Hepatocyte (in vitro differentiated cells): Measurements from ENCODE around the gene CNOT11. TPM values are rescaled to one million over a fixed set of nuclear protein-coding genes. Genes with fewer than 3 reads are reported as not detected.
"Not testable (repeated sequence)": the region's sequence is repeated elsewhere in the genome, so short reads cannot be mapped to it uniquely, and the experiment has no call there.

Experiments
- DNase-seq: peaks from one replicate; pipeline ENCODE4 v3.0.0-alpha.2; 2016; ENCODE audit warnings: low spot score
- H2AFZ ChIP-seq: fragments of 200-600 bp; sonication (generic); 2 replicates; pipeline ENCODE4 v1.6.0; 2016; ENCODE audit warnings: antibody characterized with exemption, mild to moderate bottlenecking
- H3K27ac ChIP-seq: fragments of 200-600 bp; sonication (generic); 2 replicates; pipeline ENCODE4 v1.5.1; 2016; ENCODE audit warnings: mild to moderate bottlenecking
- H3K27me3 ChIP-seq: fragments of 200-600 bp; sonication (generic); 2 replicates; pipeline ENCODE4 v1.6.1; 2016
- H3K36me3 ChIP-seq: fragments of 200-600 bp; sonication (generic); replicated peaks from 2 replicates; pipeline ENCODE4 v1.5.1; 2016; ENCODE audit warnings: low read depth; ENCODE audit not compliant: insufficient read depth
- H3K4me1 ChIP-seq: fragments of 200-600 bp; sonication (generic); 2 replicates; pipeline ENCODE4 v1.5.1; 2016; ENCODE audit warnings: mild to moderate bottlenecking, moderate library complexity; ENCODE audit not compliant: insufficient read depth
- H3K4me2 ChIP-seq: fragments of 200-600 bp; sonication (generic); 2 replicates; pipeline ENCODE4 v1.6.0; 2016
- H3K4me3 ChIP-seq: fragments of 200-600 bp; sonication (generic); 2 replicates; pipeline ENCODE4 v1.5.1; 2016; ENCODE audit warnings: mild to moderate bottlenecking
- H3K79me2 ChIP-seq: fragments of 200-600 bp; sonication (generic); 2 replicates; pipeline ENCODE4 v1.6.0; 2017; ENCODE audit warnings: mild to moderate bottlenecking
- H3K9me2 ChIP-seq: fragments of 200-600 bp; sonication (generic); replicated peaks from 2 replicates; pipeline ENCODE4 v1.6.0; 2017; ENCODE audit warnings: mild to moderate bottlenecking; ENCODE audit not compliant: insufficient read depth
- H3K9me3 ChIP-seq: fragments of 200-600 bp; sonication (generic); 2 replicates; pipeline ENCODE4 v1.5.1; 2016; ENCODE audit warnings: low read depth, mild to moderate bottlenecking
- H4K20me1 ChIP-seq: fragments of 200-600 bp; sonication (generic); 2 replicates; pipeline ENCODE4 v1.6.0; 2016; ENCODE audit warnings: mild to moderate bottlenecking; ENCODE audit not compliant: insufficient read depth, poor library complexity, severe bottlenecking
- EZH2 ChIP-seq: fragments of 200-600 bp; sonication (generic); IDR thresholded peaks from 2 replicates; pipeline ENCODE4 v1.6.1; 2016; ENCODE audit warnings: antibody characterized with exemption, mild to moderate bottlenecking, borderline replicate concordance
- EZH2phosphoT487 ChIP-seq: fragments of 200-600 bp; sonication (generic); IDR thresholded peaks from one replicate; pipeline ENCODE4 v1.6.1; 2018; ENCODE audit warnings: antibody characterized with exemption, mild to moderate bottlenecking, low read depth, moderate library complexity; ENCODE audit not compliant: unreplicated experiment, severe bottlenecking
- WGBS: methylation state at CpG from one replicate; pipeline ENCODE4 v1.1.6; 2016; ENCODE audit warnings: low lambda C conversion rate; ENCODE audit errors: missing lambda C conversion rate; 5-methylcytosine and 5-hydroxymethylcytosine counted together
- polyA plus RNA-seq: library from polyadenylated mRNA; unstranded; fragments of >200 nt; fragmentation: Nextera tagmentation; extraction: Ambion mirVana; gene quantifications from 2 replicates; pipeline ENCODE4 v1.2.1, GENCODE V29; 2016
- total RNA-seq: library from RNA; depleted of rRNA; stranded (reverse); fragments of >200 nt; gene quantifications from 2 replicates; pipeline ENCODE4 v1.2.3, GENCODE V29; 2014
- TF ChIP-seq, protein P1 (sequence below): fragments of 200-600 bp; sonication (generic); IDR thresholded peaks from 2 replicates; pipeline ENCODE4 v1.5.1; 2016; ENCODE audit warnings: antibody characterized with exemption, mild to moderate bottlenecking; ENCODE audit not compliant: poor library complexity

CNOT11 gene
- total and polyA plus RNA-seq, 2 experiments from 2014 or later, result 57.7 to 61.8 TPM

DNA sequence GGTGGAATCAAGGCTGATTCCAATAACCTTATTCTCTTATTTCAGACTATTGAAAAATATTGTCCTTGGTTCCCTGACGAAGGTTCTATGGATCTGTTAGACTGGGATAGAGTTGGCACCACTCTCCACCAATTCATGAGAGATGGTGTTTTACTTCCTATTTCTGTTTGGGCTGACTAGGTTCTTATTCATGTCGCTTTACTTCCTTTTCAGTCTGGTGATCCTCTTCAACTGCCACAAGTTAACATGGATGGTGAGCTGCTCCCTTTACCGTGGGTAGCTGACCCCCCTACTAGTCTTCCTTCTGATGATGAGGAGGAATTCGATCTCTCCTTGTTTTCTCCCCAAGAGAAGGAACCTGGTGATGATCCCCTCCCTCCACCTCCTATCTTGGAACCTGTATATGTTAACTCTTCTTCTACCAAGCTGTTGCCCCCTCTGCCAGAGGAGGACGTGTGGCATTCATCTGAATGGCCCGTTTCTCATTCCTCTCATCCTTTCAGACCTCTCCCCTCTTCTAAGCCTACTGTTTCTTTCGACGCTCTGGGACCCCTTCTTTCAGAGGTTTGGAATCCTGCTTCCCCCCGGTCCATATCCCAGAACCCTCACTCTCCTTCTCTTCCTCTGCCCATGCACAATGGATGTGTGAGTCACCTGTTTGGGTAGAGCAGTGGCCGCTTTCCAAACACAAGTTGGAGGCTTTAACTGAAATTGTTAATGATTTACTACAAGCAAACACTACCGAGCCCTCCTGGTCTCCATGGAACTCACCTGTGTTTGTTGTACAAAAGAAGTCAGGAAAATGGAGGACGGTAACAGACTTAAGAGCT lies 13.5 kb upstream of the CNOT11 start:
- no peaks in the 10 kb centered on the region for H3K9me3 ChIP-seq
- no peak overlapping the region for H2AFZ ChIP-seq
- no peak overlapping the region for H3K4me3 ChIP-seq
- TF ChIP-seq, protein P1, sequence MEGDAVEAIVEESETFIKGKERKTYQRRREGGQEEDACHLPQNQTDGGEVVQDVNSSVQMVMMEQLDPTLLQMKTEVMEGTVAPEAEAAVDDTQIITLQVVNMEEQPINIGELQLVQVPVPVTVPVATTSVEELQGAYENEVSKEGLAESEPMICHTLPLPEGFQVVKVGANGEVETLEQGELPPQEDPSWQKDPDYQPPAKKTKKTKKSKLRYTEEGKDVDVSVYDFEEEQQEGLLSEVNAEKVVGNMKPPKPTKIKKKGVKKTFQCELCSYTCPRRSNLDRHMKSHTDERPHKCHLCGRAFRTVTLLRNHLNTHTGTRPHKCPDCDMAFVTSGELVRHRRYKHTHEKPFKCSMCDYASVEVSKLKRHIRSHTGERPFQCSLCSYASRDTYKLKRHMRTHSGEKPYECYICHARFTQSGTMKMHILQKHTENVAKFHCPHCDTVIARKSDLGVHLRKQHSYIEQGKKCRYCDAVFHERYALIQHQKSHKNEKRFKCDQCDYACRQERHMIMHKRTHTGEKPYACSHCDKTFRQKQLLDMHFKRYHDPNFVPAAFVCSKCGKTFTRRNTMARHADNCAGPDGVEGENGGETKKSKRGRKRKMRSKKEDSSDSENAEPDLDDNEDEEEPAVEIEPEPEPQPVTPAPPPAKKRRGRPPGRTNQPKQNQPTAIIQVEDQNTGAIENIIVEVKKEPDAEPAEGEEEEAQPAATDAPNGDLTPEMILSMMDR, result no peak
- TF ChIP-seq EZH2phosphoT487, result no peak
- no peak for TF ChIP-seq EZH2
- H3K79me2 ChIP-seq, result no peaks in the 10 kb centered on the region
- no peaks in the 10 kb centered on the region for H3K36me3 ChIP-seq
- DNase-seq, result peak; percentile 83
- H3K27ac ChIP-seq, result peak overlapping the region; percentile 85
- H4K20me1 ChIP-seq, result no peaks in the 10 kb centered on the region
- no peaks in the 10 kb centered on the region for H3K9me2 ChIP-seq
- peaks cover 18% of the 10 kb centered on the region for H3K4me1 ChIP-seq
- no peaks in the 10 kb centered on the region for H3K27me3 ChIP-seq
- WGBS, result 65% methylated on average over 12 of the region's 12 CpGs
- peak overlapping the region; percentile 61 for H3K4me2 ChIP-seq

- not testable (repeated sequence) for H3K27me3 ChIP-seq, H3K9me2 ChIP-seq, DNase-seq, H3K36me3 ChIP-seq, H4K20me1 ChIP-seq, H3K9me3 ChIP-seq, H3K4me3 ChIP-seq, H3K79me2 ChIP-seq
- H3K4me1 ChIP-seq, result peaks cover 19% of the 10 kb centered on the region
- 50% methylated on average over 2 of the region's 2 CpGs for WGBS
- peak overlapping the region; percentile 61 for H3K4me2 ChIP-seq
- peak overlapping the region; percentile 85 for H3K27ac ChIP-seq
- H2AFZ ChIP-seq, result peak overlapping the region; percentile 11
Observed at GRCh38 chr2:101239760-101240118, 12.9 kb upstream of the CNOT11 start.

DNA sequence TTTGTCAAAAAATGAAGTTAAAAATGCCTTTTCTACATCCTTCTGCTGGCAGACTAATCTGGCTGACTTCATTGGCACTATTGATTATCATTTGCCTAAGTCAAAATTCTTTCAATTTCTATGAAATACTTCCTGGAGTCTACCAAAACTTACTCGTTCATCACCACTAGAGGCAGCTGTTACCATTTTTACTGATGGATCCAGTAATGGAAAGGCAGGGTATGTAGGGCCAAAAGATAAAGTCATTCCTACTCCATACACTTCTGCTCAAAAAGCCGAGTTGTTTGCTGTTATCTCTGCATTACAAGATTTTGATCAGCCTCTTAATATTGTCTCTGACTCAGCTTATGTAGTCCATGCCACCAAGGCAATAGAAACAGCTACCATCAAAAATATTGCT lies 12.0 kb upstream of the CNOT11 start:
- TF ChIP-seq, protein P1, result peak; percentile 40
- Histone ChIP-seq H2AFZ (peak overlapping the region; percentile 11), H3K27ac (peak overlapping the region; percentile 85), H3K4me1 (peaks cover 19% of the 10 kb centered on the region), H3K4me2 (peak overlapping the region; percentile 61)
- H3K27me3 ChIP-seq, H3K36me3 ChIP-seq, H3K79me2 ChIP-seq, DNase-seq, H3K4me3 ChIP-seq, H3K9me3 ChIP-seq, H3K9me2 ChIP-seq, H4K20me1 ChIP-seq: not testable (repeated sequence)
- 14% methylated on average over 2 of the region's 2 CpGs for WGBS

GRCh38 chr2:101241158-101241557 lies 11.5 kb upstream of the CNOT11 start:
- H2AFZ ChIP-seq, result no peak overlapping the region
- WGBS, result 71% methylated on average over 5 of the region's 5 CpGs
- no peaks in the 10 kb centered on the region for H3K36me3 ChIP-seq
- H3K9me3 ChIP-seq, result no peaks in the 10 kb centered on the region
- no peaks in the 10 kb centered on the region for H4K20me1 ChIP-seq
- H3K27me3 ChIP-seq, result no peaks in the 10 kb centered on the region
- H3K4me2 ChIP-seq, result no peak overlapping the region
- H3K9me2 ChIP-seq, result no peaks in the 10 kb centered on the region
- H3K4me1 ChIP-seq, result peaks cover 19% of the 10 kb centered on the region
- H3K79me2 ChIP-seq, result no peaks in the 10 kb centered on the region
- DNase-seq, result no peak
- H3K27ac ChIP-seq, result peak overlapping the region; percentile 85
- TF ChIP-seq EZH2 (no peak), EZH2phosphoT487 (no peak)
- TF ChIP-seq, protein P1, result no peak
- no peak overlapping the region for H3K4me3 ChIP-seq

GRCh38 chr2:101244373-101244772 lies 8.3 kb upstream of the CNOT11 start:
- not testable (repeated sequence) for H2AFZ ChIP-seq, DNase-seq
- H3K4me1 ChIP-seq, result peaks cover 15% of the 10 kb centered on the region

DNA sequence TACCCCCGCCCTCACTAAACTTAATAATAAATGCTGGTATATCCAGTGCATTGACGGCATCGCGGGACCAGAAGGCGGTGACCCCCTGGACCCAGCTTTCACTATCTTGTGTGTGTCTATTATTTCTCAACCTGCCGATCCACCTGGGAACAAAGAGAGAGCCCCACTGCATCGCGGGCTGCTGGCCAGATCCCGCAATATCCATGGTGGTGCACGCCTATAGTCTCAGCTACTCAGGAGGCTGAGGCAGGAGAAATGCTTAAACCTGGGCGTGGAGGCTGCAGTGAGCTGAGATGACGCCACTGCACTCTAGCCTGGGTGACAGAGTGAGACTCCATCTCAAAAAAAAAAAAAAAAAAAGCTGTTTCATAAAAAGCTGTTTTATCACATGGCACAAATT lies 7.8 kb upstream of the CNOT11 start:
- not testable (repeated sequence) for H3K9me2 ChIP-seq, H3K9me3 ChIP-seq, DNase-seq, H4K20me1 ChIP-seq, H2AFZ ChIP-seq, H3K4me3 ChIP-seq, H3K27me3 ChIP-seq, H3K36me3 ChIP-seq, H3K4me2 ChIP-seq, H3K79me2 ChIP-seq
- Histone ChIP-seq H3K27ac (peak overlapping the region; percentile 67), H3K4me1 (peaks cover 15% of the 10 kb centered on the region)
- 93% methylated on average over 12 of the region's 12 CpGs for WGBS

More at GRCh38 chr2:101244373-101244772, 8.3 kb upstream of the CNOT11 start:
- H3K79me2 ChIP-seq, H3K27me3 ChIP-seq, H3K4me2 ChIP-seq, H3K27ac ChIP-seq, H3K9me2 ChIP-seq, H3K36me3 ChIP-seq, H3K9me3 ChIP-seq, H3K4me3 ChIP-seq, H4K20me1 ChIP-seq: not testable (repeated sequence)
- 77% methylated on average over 4 of the region's 4 CpGs for WGBS
